Measurements from ENCODE around the gene IL9.

GRCh38 chr5:135937245-135937911, 41.7 kb upstream of the IL9 start:
- no peak for TF ChIP-seq GATA3 (IDR thresholded peaks at IDR 0.05; ENCODE audit: low read depth, low read length)
- TF ChIP-seq GATA2 (IDR thresholded peaks at IDR 0.05; ENCODE audit: low read depth, low read length) = no peak
